ENCODE data around the gene CASTOR1.

DNA sequence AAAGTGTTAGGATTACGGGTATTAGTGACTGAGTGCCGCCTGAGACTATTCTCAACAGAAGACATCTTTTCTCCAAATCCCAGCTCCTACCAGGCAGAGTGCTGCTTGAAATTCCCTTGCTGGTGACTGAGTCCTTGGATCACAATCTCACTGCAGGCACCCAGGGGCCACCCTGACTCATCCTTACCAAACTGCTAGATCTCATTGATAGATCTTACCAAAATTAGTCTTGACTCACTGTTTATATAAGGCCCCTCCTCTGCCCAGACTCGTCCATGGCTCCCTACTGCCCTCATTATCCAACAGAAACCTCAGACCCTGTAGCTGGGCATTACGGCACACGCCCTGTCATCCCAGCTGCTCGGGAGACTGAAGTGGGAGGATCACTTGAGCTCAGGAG is 22.7 kb upstream of the CASTOR1 start:
- TF ChIP-seq EZH2 (IDR thresholded peaks at IDR 0.05; ENCODE audit: borderline replicate concordance, low read length), result no peak
- no peak for TF ChIP-seq CTCF (conservative IDR thresholded peaks at IDR 0.05 in 1 of 2, IDR thresholded peaks at IDR 0.05 in 1 of 2; ENCODE audit: extremely low read depth in 1 of 2, insufficient read depth in 1 of 2, low read depth in 1 of 2, low read length in 2 of 2)
